MM.1S (cell line): ENCODE measurements around the gene DNAH8.

Experiments used
- DNase-seq: peaks from one replicate; pipeline ENCODE4 v3.0.0-alpha.2; 2015
- H2AFZ ChIP-seq: fragments of 300-600 bp; sonication (generic); 2 replicates; pipeline ENCODE4 v1.6.0; 2016; ENCODE audit warnings: antibody characterized with exemption, low read length
- H3F3A ChIP-seq: fragments of 300-600 bp; sonication (generic); 2 replicates; pipeline ENCODE4 v1.6.1; 2016; ENCODE audit warnings: mild to moderate bottlenecking, antibody characterized with exemption, low read length, moderate library complexity, mixed read lengths; ENCODE audit not compliant: insufficient read depth
- H3K27ac ChIP-seq: fragments of 300-600 bp; sonication (generic); 2 replicates; pipeline ENCODE4 v1.5.1; 2016; ENCODE audit warnings: mild to moderate bottlenecking, low read length
- H3K27me3 ChIP-seq: fragments of 300-600 bp; sonication (generic); replicated peaks from 2 replicates; pipeline ENCODE4 v1.6.0; 2016; ENCODE audit warnings: low read length; ENCODE audit not compliant: insufficient read depth
- H3K36me3 ChIP-seq: fragments of 300-600 bp; sonication (generic); replicated peaks from 2 replicates; pipeline ENCODE4 v1.6.1; 2016; ENCODE audit warnings: mild to moderate bottlenecking, low read length, mixed read lengths; ENCODE audit not compliant: insufficient read depth
- H3K4me1 ChIP-seq: fragments of 300-600 bp; sonication (generic); 2 replicates; pipeline ENCODE4 v1.6.1; 2016; ENCODE audit warnings: low read length, mixed read lengths
- H3K4me2 ChIP-seq: fragments of 300-600 bp; sonication (generic); 2 replicates; pipeline ENCODE4 v1.6.0; 2016; ENCODE audit warnings: low read depth, low read length
- H3K4me3 ChIP-seq: fragments of 300-600 bp; sonication (generic); 2 replicates; pipeline ENCODE4 v1.5.1; 2016; ENCODE audit warnings: low read length, mixed read lengths
- H3K79me2 ChIP-seq: fragments of 300-600 bp; sonication (generic); 2 replicates; pipeline ENCODE4 v1.6.1; 2016; ENCODE audit warnings: mixed run types, low read length, mixed read lengths
- H3K9ac ChIP-seq: fragments of 300-600 bp; sonication (generic); 2 replicates; pipeline ENCODE4 v1.6.1; 2016; ENCODE audit warnings: low read length, mixed read lengths
- H3K9me2 ChIP-seq: fragments of 300-600 bp; sonication (generic); replicated peaks from 2 replicates; pipeline ENCODE4 v1.6.1; 2016; ENCODE audit warnings: mild to moderate bottlenecking, low read length, mixed read lengths; ENCODE audit not compliant: insufficient read depth
- H3K9me3 ChIP-seq: fragments of 300-600 bp; sonication (generic); replicated peaks from 2 replicates; pipeline ENCODE4 v1.6.1; 2016; ENCODE audit warnings: mild to moderate bottlenecking, low read length, mixed read lengths; ENCODE audit not compliant: insufficient read depth
- H4K20me1 ChIP-seq: fragments of 300-600 bp; sonication (generic); 2 replicates; pipeline ENCODE4 v1.6.1; 2016; ENCODE audit warnings: mild to moderate bottlenecking, low read length, moderate library complexity, mixed read lengths; ENCODE audit not compliant: insufficient read depth
- CTCF ChIP-seq: fragments of 300-600 bp; sonication (generic); IDR thresholded peaks from 2 replicates; pipeline ENCODE4 v1.5.1; 2016; ENCODE audit warnings: antibody characterized with exemption, low read length, mixed read lengths
- EZH2 ChIP-seq: fragments of 300-600 bp; sonication (generic); optimal IDR thresholded peaks from 2 replicates; pipeline ENCODE3; 2017; ENCODE audit warnings: low read depth, mild to moderate bottlenecking, antibody characterized with exemption, low read length, mixed read lengths
- EZH2phosphoT487 ChIP-seq: fragments of 300-600 bp; sonication (generic); IDR thresholded peaks from 2 replicates; pipeline ENCODE4 v1.6.1; 2018; ENCODE audit warnings: antibody characterized with exemption, low read length

DNAH8 gene

GRCh38 chr6:38861926-38862401 lies 146.9 kb downstream of the DNAH8 start:
- H3K9me3 ChIP-seq, result no peaks in the 10 kb centered on the region
- no peak overlapping the region for H3K4me3 ChIP-seq
- H3K9me2 ChIP-seq, result no peaks in the 10 kb centered on the region
- no peaks in the 10 kb centered on the region for H3K4me1 ChIP-seq
- DNase-seq, result no peak
- H3K27me3 ChIP-seq, result no peaks in the 10 kb centered on the region
- H3F3A ChIP-seq, result no peaks in the 10 kb centered on the region
- no peak overlapping the region for H3K9ac ChIP-seq
- no peak for TF ChIP-seq EZH2
- TF ChIP-seq CTCF, result no peak
- H3K79me2 ChIP-seq, result no peaks in the 10 kb centered on the region
- no peak overlapping the region for H2AFZ ChIP-seq
- no peak overlapping the region for H3K4me2 ChIP-seq
- H3K36me3 ChIP-seq, result no peaks in the 10 kb centered on the region
- no peak overlapping the region for H3K27ac ChIP-seq
- no peaks in the 10 kb centered on the region for H4K20me1 ChIP-seq

GRCh38 chr6:38865521-38866174 lies 150.5 kb downstream of the DNAH8 start:
- TF ChIP-seq CTCF, result no peak
- no peak for TF ChIP-seq EZH2phosphoT487
- no peak for TF ChIP-seq EZH2
- Histone ChIP-seq H3K27me3 (no peaks in the 10 kb centered on the region), H3K36me3 (no peaks in the 10 kb centered on the region), H3K27ac (no peak overlapping the region), H3K79me2 (no peaks in the 10 kb centered on the region), H3K4me2 (no peak overlapping the region), H3K9me3 (no peaks in the 10 kb centered on the region), H3F3A (no peaks in the 10 kb centered on the region), H3K4me3 (no peak overlapping the region), H3K9me2 (no peaks in the 10 kb centered on the region), H3K4me1 (no peaks in the 10 kb centered on the region), H3K9ac (no peak overlapping the region), H4K20me1 (no peaks in the 10 kb centered on the region), H2AFZ (no peak overlapping the region)
- no peak for DNase-seq

- Histone ChIP-seq H3K4me3 (no peak overlapping the region), H4K20me1 (no peaks in the 10 kb centered on the region), H3K27me3 (no peaks in the 10 kb centered on the region)
Measured at GRCh38 chr6:38867726-38868125, 152.6 kb downstream of the DNAH8 start.

More at GRCh38 chr6:38867726-38868125, 152.6 kb downstream of the DNAH8 start:
- no peak for DNase-seq
- TF ChIP-seq EZH2 (no peak), EZH2phosphoT487 (no peak), CTCF (no peak)
- no peak overlapping the region for H3K9ac ChIP-seq
- no peak overlapping the region for H3K27ac ChIP-seq
- no peaks in the 10 kb centered on the region for H3K79me2 ChIP-seq
- no peaks in the 10 kb centered on the region for H3K4me1 ChIP-seq
- no peak overlapping the region for H3K4me2 ChIP-seq
- no peaks in the 10 kb centered on the region for H3K36me3 ChIP-seq
- H3K9me3 ChIP-seq, result no peaks in the 10 kb centered on the region
- H2AFZ ChIP-seq, result no peak overlapping the region
- H3F3A ChIP-seq, result no peaks in the 10 kb centered on the region
- H3K9me2 ChIP-seq, result no peaks in the 10 kb centered on the region
